Measurements from ENCODE around the gene HMCN2.

Gene HMCN2

GRCh38 chr9:130292106-130292505, 26.5 kb downstream of the HMCN2 start:
- no peak for DNase-seq (ENCODE audit: low read depth)

GRCh38 chr9:130294664-130295063, 29.1 kb downstream of the HMCN2 start:
- DNase-seq (ENCODE audit: low read depth): no peak

GRCh38 chr9:130295431-130295830, 29.9 kb downstream of the HMCN2 start:
- no peak for DNase-seq (ENCODE audit: low read depth)

DNA sequence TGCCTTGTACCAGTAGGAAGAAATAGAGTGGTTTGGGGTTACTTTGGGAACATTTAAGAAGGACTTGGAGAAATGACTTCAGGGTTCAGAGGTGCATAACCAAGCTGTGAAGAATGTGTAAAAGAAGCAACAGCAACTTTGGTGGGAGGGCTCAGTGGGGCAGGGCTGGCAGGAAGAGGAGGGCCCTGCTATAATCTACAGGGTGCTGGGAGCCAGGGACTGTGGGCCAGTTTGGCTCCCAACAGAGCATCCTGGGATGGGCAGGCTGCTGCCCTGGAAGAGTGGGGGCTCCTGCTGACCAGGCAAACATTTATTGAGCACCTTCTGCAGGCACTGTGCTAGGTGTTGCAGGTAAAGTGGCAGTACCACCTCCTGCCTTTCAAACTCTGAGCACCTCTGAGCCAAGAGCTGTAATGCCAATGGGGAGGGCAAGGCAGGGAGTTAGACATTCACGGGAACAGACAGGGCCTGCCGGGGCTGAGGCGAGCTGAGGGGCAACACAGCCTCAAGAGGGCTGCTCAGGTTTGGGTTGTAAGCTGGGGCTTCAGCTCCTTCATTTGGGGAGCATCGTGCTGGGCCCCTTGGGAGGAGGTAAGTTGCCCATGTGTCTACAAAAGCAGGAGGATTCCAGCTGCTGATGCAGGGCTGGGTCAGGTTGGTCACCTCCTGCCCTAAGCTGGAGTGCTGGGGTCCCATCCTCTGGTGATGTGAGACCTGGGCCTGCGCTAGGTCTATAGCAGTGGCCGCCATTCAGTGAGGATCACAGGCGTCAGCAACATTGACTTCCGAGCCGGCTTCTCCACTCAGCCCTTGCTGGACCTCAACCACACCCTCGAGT, 30.6 kb downstream of the HMCN2 start:
- DNase-seq (ENCODE audit: low read depth): no peak

DNA sequence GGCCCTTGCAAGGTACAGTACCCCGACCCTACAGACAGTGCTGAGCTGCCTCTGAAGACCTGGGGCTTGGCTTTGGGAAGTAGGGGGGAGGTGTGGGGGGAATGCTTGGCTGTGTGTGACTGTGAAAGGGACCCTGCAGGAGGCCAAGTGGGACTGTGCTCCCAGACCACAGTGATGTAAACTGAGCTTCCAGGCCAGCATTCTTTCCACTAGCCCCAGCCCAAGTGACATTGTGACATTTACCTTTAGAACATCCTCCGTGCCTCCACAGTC, 31.2 kb downstream of the HMCN2 start:
- no peak for DNase-seq (ENCODE audit: low read depth)

DNA sequence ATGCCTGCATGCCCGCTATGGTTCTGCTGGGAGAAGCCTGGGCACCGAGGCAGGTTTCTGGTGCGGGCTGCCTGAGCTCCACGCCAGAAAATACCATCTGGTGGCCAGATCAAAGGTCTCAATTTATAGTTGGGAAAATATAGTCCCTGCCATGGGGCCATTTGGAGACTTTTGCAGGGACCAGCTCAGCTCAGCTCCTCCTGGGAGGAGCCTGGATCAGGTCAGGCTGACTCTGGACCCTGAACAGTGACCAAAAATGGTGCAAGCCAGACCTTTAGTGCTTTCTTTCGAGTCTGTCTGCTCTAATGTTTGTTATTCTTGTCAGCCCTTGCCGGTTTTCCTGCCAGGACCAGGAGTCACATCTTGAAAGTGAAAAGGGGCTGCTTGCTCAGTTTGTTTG, 31.8 kb downstream of the HMCN2 start:
- no peak for DNase-seq (ENCODE audit: low read depth)

- DNase-seq (ENCODE audit: low read depth): no peak
Observed at GRCh38 chr9:130298662-130299279, 33.2 kb downstream of the HMCN2 start.

DNA sequence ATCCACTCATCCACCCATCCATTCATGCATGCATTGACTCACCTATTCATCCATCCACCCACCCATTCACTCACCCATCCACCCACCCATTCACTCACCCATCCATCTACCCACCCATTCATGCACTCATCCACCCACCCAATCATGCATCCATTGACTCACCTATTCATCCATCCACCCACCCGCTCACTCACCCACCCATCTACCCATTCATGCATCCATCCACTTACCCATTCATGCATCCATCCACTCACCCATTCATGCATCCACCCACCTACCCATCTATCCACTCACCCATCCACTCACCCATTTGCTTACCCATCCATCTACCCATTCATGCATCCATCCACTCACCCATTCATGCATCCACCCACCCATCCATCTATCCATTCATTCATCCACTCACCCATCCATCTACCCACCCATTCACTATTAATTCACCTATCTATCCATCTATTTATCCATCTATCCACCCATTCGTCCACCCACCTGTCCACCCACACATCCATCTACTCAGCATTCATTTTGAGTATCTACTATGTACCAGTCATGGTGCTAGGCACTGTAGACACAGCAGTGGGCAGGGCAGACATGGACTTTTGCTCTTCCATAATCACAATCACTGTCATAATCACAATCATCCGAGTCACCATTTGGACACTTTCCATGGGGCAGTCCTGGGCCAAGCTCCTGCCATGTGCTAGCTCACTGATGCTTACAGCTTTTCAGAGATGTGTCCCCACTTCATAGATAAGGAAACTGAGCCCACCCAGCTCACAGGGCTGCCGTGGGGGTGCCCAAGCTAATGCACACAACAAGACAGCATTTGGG, 34.4 kb downstream of the HMCN2 start:
- DNase-seq (ENCODE audit: low read depth): no peak

DNA sequence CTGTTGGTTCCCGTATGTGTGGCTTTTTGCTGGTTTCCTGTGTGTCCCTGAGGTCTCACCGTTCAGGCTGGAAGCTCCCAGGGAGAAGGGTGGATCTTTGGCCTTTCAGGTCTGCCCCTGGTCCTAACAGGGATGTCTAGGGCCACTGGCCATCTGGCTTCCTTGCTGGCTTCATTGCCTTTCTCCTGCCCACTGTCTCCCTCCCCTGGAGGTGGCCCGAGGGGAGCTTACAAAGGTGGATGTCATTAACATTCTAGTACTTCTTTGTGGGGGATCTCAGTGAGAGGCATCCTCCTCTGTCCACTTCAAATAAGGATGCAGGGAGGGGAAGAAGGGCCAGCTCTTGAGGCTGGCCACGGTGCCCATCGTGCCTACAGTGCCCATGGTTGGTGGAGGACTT, 35.2 kb downstream of the HMCN2 start:
- no peak for DNase-seq (ENCODE audit: low read depth)

GRCh38 chr9:130301483-130302286, 36.1 kb downstream of the HMCN2 start:
- DNase-seq (ENCODE audit: low read depth): no peak

DNA sequence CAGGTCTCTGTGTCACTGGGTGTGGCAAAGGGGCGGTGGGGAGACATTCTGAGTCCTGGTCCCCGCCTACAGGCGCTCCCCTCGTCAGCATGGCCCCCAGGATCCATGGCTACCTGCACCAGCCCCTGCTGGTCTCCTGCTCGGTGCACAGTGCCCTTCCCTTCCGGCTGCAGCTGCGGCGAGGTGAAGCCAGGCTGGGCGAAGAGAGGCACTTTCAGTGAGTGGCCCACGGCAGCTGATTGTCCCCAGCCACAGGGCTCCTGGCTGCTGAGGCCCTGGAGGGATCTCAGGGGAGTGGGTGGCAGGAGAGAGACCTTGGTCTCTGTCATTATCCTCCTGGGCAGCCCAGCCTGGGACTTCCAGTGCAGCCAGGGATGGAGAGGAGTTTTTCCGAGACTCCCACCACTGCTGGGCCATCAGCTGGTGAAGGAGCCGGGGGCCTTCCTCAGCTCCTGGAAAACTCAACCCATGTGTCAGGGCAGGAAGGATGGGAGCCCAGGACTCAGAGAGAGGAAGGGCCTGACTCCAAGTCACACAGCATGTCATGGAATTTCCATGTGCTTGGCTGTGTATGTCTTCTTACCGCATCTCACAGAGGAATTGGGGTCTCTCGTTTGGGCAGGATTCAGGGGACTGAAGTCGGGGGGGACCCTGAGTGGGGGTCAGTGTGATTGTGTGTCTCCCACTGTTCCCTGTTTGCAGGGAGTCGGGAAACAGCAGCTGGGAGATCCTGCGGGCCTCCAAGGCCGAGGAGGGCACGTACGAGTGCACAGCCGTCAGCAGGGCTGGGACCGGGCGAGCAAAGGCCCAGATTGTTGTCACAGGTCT, 37.4 kb downstream of the HMCN2 start:
- DNase-seq (ENCODE audit: low read depth): no peak

DNA sequence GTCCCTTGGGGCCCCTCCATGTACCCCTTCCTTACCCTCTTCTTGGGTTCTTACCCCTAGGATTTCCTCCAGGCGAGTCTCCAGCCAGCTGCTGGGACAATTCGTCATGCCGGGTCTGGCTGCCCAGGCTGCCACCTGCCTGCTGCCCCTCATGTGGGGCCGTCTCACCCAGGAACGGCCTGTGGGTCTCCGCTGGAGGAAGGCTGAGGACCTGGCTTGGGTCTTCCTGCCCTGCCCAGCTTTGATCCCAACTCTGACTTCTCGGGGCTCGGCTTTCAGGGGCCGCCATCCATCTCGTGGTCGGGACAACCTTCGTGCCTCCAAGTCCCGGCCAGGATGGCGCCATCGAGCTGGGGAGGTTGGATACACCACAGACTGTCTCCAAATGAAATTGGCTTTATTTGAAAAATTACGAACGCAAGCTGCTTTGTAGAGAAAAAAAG, 38.1 kb downstream of the HMCN2 start:
- DNase-seq (ENCODE audit: low read depth): no peak

DNA sequence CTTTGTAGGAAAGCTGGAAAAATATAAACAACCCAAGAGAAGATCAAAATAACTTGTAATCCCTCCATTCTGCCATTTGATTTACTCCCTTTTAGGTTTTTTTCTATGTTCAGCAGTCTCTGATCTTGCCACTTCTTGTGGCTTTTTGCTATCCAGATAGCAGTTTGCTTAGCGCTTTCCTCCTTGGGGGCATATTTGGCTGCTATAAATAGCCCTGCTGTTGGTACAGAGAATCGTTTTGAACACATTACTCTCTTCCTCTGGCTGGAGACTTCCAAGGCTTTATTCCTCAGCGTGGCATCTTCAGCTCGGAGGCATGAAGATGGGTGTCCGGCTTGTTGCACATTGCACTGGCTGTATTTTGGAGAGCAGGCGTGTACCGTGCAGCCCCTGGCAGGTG, 38.6 kb downstream of the HMCN2 start:
- no peak for DNase-seq (ENCODE audit: low read depth)

DNA sequence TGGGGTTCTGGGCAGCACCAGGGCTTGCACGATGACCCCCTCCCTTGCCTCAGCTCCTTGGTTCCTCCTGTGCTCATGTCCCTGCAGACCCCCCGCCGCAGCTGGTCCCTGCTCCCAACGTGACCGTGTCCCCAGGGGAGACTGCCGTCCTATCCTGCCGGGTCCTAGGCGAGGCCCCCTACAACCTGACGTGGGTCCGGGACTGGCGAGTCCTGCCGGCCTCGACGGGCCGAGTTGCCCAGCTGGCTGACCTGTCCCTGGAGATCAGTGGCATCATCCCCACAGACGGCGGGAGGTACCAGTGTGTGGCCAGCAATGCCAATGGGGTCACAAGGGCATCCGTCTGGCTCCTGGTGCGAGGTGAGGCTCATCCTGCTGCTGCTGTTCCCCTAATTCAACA, 39.1 kb downstream of the HMCN2 start:
- no peak for DNase-seq (ENCODE audit: low read depth)

- no peak for DNase-seq (ENCODE audit: low read depth)
Observed at GRCh38 chr9:130305381-130305780, 39.8 kb downstream of the HMCN2 start.

DNA sequence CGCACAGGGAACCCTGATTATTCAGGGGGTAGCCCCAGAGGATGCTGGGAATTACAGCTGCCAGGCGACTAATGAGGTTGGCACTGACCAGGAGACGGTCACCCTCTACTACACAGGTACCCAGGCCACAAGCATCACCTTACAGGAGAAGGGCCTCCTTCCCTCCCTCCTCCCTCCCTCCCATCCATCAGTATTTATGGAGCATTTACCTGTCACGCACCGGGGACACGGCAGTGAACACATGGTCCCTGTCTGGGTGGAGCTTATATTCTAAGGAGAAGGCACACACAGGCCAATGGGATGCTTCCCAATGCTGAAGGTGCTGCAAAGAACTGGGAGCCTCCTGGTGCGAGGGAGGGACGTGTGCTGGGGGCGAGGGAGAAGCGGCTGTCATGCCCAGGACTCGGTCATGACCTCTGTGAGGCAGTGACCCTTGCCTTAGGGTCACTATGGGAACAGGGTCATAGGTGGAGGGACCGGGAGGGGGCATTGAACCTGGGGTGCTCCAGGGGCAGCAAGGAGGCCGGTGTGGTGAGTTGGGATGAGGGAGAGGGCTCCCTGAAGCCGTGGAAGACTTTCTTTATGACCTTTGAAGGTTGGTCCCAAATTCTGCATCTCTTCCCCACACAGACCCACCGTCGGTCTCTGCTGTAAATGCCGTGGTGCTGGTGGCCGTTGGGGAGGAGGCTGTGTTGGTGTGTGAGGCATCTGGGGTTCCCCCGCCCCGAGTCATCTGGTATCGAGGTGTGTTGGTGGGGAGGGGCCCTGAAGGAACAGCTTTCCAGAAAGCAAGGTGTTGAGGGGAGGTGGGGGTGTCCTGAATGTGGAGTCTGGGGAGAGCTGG, 41.5 kb downstream of the HMCN2 start:
- no peak for DNase-seq (ENCODE audit: low read depth)

GRCh38 chr9:130307667-130307943, 42.0 kb downstream of the HMCN2 start:
- DNase-seq (ENCODE audit: low read depth): no peak

- DNase-seq (ENCODE audit: low read depth): no peak
Observed at GRCh38 chr9:130308081-130308571, 42.6 kb downstream of the HMCN2 start.

DNA sequence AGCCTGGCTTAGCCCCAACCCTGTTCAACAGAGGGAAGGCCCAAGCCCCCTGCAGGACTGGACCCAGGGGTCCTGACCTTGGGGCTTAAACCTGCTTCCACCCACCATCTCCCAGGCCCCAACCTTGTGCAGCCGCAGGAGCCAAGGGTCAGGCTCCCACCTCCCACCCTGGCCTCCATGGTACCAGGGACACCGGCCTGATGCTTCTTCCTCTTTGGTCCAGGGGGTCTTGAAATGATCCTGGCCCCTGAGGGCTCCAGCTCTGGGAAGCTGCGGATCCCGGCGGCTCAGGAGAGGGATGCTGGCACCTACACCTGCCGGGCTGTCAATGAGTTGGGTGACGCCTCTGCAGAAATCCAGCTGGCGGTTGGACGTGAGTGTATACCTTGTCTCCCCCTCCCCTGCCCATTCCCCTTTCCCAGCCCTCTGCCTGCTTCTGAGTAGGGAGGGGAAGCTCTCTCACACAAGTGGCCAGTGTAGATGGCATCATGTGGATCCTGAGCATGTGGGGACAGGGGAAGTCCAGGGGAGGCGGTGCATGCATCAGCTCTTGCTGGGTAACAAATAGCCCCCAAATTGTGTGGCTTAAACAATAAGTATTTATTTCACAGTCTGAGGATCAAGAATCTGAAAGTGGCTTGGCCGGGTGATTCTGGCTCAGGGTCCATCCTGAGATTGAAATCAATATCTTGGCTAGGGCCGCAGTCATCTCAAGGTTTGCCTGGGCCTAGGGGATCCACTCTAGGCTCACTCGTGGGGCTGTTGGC, 44.3 kb downstream of the HMCN2 start:
- no peak for DNase-seq (ENCODE audit: low read depth)

GRCh38 chr9:130310456-130310855, 44.9 kb downstream of the HMCN2 start:
- DNase-seq (ENCODE audit: low read depth): no peak
